ENCODE measurements around the gene MEOX1. TPM values are rescaled to one million over a fixed set of nuclear protein-coding genes. Genes with fewer than 3 reads are reported as not detected.

MEOX1 gene
- total and polyA plus RNA-seq, 2 of the 4 experiments (the other 2 are of a cell fraction) = 0.48 to 0.72 TPM

DNA sequence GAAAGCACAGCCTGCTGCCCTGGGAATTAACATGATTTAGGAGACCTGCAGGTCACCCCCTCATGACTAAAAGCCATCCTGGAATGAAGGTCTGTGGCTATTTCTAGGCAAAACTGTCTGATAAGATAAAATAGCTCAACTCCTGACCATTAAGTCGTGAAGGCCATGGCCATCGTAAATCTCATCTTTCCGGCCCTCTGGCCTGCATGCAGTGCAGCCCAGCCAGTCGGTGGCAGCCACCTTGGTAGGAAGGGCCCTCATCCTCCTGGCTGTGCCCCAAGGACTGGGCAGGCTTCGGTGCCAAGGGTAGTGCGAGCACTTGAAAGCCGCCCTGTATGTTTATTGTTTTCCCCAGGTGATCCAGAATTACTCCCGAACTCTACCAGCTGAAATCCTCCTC, 18.2 kb upstream of the MEOX1 start:
- dilution Hi-C loops (cut with HindIII; ENCODE audit: low sequenced_read_pairs, unreplicated experiment) = no loop called here
- no peak overlapping the region for H3K56ac ChIP-seq (ENCODE audit: extremely low read depth, insufficient read depth, low read length)
- no peak overlapping the region for H4K91ac ChIP-seq (ENCODE audit: insufficient read depth, low read depth, low read length)
- BruUV-seq (replicated peaks) = no TSS peak
- in situ Hi-C loops (cut with MboI; ENCODE audit: low sequenced_read_pairs) = no loop called here
- H3K27ac ChIP-seq (ENCODE audit: insufficient read depth, low read length) = no peak overlapping the region
- ATAC-seq (ENCODE audit: low read depth) = no peak
- H3K9me1 ChIP-seq (ENCODE audit: insufficient read depth, low read length) = no peaks in the 10 kb centered on the region
- no peaks in the 10 kb centered on the region for H3K79me1 ChIP-seq (ENCODE audit: low read depth in 1 of 2, low read length in 2 of 2)
- H2AFZ ChIP-seq (replicated peaks; ENCODE audit: low read length, poor library complexity) = no peak overlapping the region
- 75% methylated on average over 2 of the region's 8 CpGs; no CpG with 5 or more reads in 1 of the 2 experiments for WGBS, 2 experiments (ENCODE audit: extremely low coverage in 2 of 2, insufficient read length in 1 of 2)
- H3K9ac ChIP-seq (ENCODE audit: low read depth, low read length) = no peak overlapping the region
- no peak overlapping the region for H3K4me2 ChIP-seq (ENCODE audit: low read depth, low read length)
- no peak overlapping the region for H2AK5ac ChIP-seq (ENCODE audit: low read depth, low read length)
- no peaks in the 10 kb centered on the region for H4K20me1 ChIP-seq (ENCODE audit: insufficient read depth, low read length)
- no peak overlapping the region for H4K5ac ChIP-seq (ENCODE audit: low read depth, low read length)
- H2BK5ac ChIP-seq (ENCODE audit: low read depth, low read length, poor library complexity, severe bottlenecking) = no peak overlapping the region
- intact Hi-C loops (cut with micrococcal nuclease) = no loop called here
- TF ChIP-seq CEBPB (IDR thresholded peaks at IDR 0.05; ENCODE audit: low read depth, low read length) (no peak), RFX5 (IDR thresholded peaks at IDR 0.05; ENCODE audit: low read depth, low read length) (no peak), NFE2L2 (IDR thresholded peaks at IDR 0.05; ENCODE audit: low read depth, low read length) (no peak), CTCF (conservative IDR thresholded peaks at IDR 0.05; ENCODE audit: low read depth, low read length) (no peak), RAD21 (IDR thresholded peaks at IDR 0.05; ENCODE audit: low read length) (no peak), MXI1 (IDR thresholded peaks at IDR 0.05; ENCODE audit: borderline replicate concordance, low read depth, low read length) (no peak), MAFK (IDR thresholded peaks at IDR 0.05; ENCODE audit: low read depth, low read length) (no peak), POLR2A (IDR thresholded peaks at IDR 0.05; ENCODE audit: low read depth, low read length) (no peak), CHD1 (IDR thresholded peaks at IDR 0.05; ENCODE audit: low read depth, low read length) (no peak), SMC3 (IDR thresholded peaks at IDR 0.05; ENCODE audit: low read depth, low read length) (no peak), BHLHE40 (IDR thresholded peaks at IDR 0.05; ENCODE audit: low read depth, low read length) (no peak)
- TF ChIP-seq, protein P1, sequence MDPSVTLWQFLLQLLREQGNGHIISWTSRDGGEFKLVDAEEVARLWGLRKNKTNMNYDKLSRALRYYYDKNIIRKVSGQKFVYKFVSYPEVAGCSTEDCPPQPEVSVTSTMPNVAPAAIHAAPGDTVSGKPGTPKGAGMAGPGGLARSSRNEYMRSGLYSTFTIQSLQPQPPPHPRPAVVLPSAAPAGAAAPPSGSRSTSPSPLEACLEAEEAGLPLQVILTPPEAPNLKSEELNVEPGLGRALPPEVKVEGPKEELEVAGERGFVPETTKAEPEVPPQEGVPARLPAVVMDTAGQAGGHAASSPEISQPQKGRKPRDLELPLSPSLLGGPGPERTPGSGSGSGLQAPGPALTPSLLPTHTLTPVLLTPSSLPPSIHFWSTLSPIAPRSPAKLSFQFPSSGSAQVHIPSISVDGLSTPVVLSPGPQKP (IDR thresholded peaks at IDR 0.05; ENCODE audit: borderline replicate concordance, low read depth, low read length) = no peak
- no peak overlapping the region for H3K23ac ChIP-seq (ENCODE audit: low read depth, low read length)
- peaks cover 2% of the 10 kb centered on the region; the same call in 1 of the 2 replicates for H3K4me1 ChIP-seq (ENCODE audit: control insufficient read depth, insufficient read depth, low read length)
- H4K8ac ChIP-seq (ENCODE audit: low read depth in 2 of 2, low read length in 2 of 2) = no peak overlapping the region
- H3K9me3 ChIP-seq (ENCODE audit: control insufficient read depth, insufficient read depth, low read length) = no peaks in the 10 kb centered on the region
- no peak for DNase-seq
- no peak overlapping the region for H3K14ac ChIP-seq (replicated peaks; ENCODE audit: low read depth, low read length)
- no peaks in the 10 kb centered on the region for H3K36me3 ChIP-seq (ENCODE audit: control insufficient read depth, insufficient read depth, low read length)
- peaks cover 30% of the 10 kb centered on the region for H3K27me3 ChIP-seq (ENCODE audit: control insufficient read depth, insufficient read depth, low read length)
- H2BK120ac ChIP-seq (ENCODE audit: low read depth, low read length) = no peak overlapping the region
- H3K18ac ChIP-seq (ENCODE audit: low read depth, low read length) = no peak overlapping the region
- no peak overlapping the region for H2BK20ac ChIP-seq (ENCODE audit: low read depth, low read length)
- no peak overlapping the region for H3K4ac ChIP-seq (ENCODE audit: low read depth, low read length)
- H3K4me3 ChIP-seq (ENCODE audit: insufficient read depth, low read depth, low read length) = no peak overlapping the region
- CTCF ChIA-PET = no interaction called here
- H2BK15ac ChIP-seq (ENCODE audit: low read depth, low read length) = no peak overlapping the region
- POLR2A ChIA-PET (ENCODE audit: unreplicated experiment) = no interaction called here
- H2AK9ac ChIP-seq (replicated peaks; ENCODE audit: low read depth, low read length, poor library complexity) = no peak overlapping the region

Data from IMR-90 (cell line).